Karpas-422 (cell line): Measurements from ENCODE around the gene ZFR2. TPM values are rescaled to one million over a fixed set of nuclear protein-coding genes. Genes with fewer than 3 reads are reported as not detected.
A peak's percentile ranks its signal among the peaks of the same experiment; 100 is the strongest.

Source experiments
- DNase-seq: peaks from one replicate; pipeline ENCODE4 v3.0.0-alpha.2; 2015
- H2AFZ ChIP-seq: fragments of 200-600 bp; sonication (generic); 2 replicates; pipeline ENCODE4 v1.6.1; 2014; ENCODE audit warnings: antibody characterized with exemption, low read length, mixed read lengths
- H3K27ac ChIP-seq: fragments of 200-600 bp; sonication (generic); 2 replicates; pipeline ENCODE4 v1.5.1; 2014; ENCODE audit warnings: mild to moderate bottlenecking, low read length, moderate library complexity
- H3K27me3 ChIP-seq: fragments of 200-600 bp; sonication (generic); 2 replicates; pipeline ENCODE4 v1.6.1; 2014; ENCODE audit warnings: low read length, mixed read lengths
- H3K36me3 ChIP-seq: fragments of 200-600 bp; sonication (generic); 2 replicates; pipeline ENCODE4 v1.6.1; 2014; ENCODE audit warnings: low read length, mixed read lengths; ENCODE audit not compliant: insufficient read depth
- H3K4me1 ChIP-seq: fragments of 200-600 bp; sonication (generic); 2 replicates; pipeline ENCODE4 v1.6.1; 2014; ENCODE audit warnings: mild to moderate bottlenecking, low read length, mixed read lengths
- H3K4me2 ChIP-seq: fragments of 200-600 bp; sonication (generic); 2 replicates; pipeline ENCODE4 v1.6.1; 2014; ENCODE audit warnings: low read length, low read depth, mild to moderate bottlenecking; ENCODE audit not compliant: poor library complexity, severe bottlenecking
- H3K4me3 ChIP-seq: fragments of 200-600 bp; sonication (generic); 2 replicates; pipeline ENCODE4 v1.5.1; 2014; ENCODE audit warnings: mild to moderate bottlenecking, antibody characterized with exemption, low read length, mixed read lengths
- H3K79me2 ChIP-seq: fragments of 200-600 bp; sonication (generic); 2 replicates; pipeline ENCODE4 v1.6.1; 2014; ENCODE audit warnings: mild to moderate bottlenecking, low read length, mixed read lengths
- H3K9ac ChIP-seq: fragments of 200-600 bp; sonication (generic); 2 replicates; pipeline ENCODE4 v1.6.0; 2014; ENCODE audit warnings: low read length
- H3K9me2 ChIP-seq: fragments of 200-600 bp; sonication (generic), shearing (Covaris generic); replicated peaks from 2 replicates; pipeline ENCODE4 v1.6.0; 2014; ENCODE audit warnings: mild to moderate bottlenecking, low read length, moderate library complexity; ENCODE audit not compliant: insufficient read depth
- H3K9me3 ChIP-seq: fragments of 300-700, 200-600 bp; sonication (generic); 2 replicates; pipeline ENCODE4 v1.6.1; 2014; ENCODE audit warnings: low read length, mixed read lengths
- H4K20me1 ChIP-seq: fragments of 200-600 bp; sonication (generic); 2 replicates; pipeline ENCODE4 v1.6.1; 2014; ENCODE audit warnings: mild to moderate bottlenecking, antibody characterized with exemption, low read length, low read depth; ENCODE audit not compliant: insufficient read depth
- total RNA-seq: library from RNA; depleted of rRNA; stranded (reverse); fragments of >200 nt; shearing (Covaris generic); gene quantifications from 2 replicates; pipeline ENCODE4 v1.2.3, GENCODE V29; 2014; ENCODE audit warnings: low replicate concordance

Gene ZFR2
- total RNA-seq, 1 experiment from 2014 or later = not detected

DNA sequence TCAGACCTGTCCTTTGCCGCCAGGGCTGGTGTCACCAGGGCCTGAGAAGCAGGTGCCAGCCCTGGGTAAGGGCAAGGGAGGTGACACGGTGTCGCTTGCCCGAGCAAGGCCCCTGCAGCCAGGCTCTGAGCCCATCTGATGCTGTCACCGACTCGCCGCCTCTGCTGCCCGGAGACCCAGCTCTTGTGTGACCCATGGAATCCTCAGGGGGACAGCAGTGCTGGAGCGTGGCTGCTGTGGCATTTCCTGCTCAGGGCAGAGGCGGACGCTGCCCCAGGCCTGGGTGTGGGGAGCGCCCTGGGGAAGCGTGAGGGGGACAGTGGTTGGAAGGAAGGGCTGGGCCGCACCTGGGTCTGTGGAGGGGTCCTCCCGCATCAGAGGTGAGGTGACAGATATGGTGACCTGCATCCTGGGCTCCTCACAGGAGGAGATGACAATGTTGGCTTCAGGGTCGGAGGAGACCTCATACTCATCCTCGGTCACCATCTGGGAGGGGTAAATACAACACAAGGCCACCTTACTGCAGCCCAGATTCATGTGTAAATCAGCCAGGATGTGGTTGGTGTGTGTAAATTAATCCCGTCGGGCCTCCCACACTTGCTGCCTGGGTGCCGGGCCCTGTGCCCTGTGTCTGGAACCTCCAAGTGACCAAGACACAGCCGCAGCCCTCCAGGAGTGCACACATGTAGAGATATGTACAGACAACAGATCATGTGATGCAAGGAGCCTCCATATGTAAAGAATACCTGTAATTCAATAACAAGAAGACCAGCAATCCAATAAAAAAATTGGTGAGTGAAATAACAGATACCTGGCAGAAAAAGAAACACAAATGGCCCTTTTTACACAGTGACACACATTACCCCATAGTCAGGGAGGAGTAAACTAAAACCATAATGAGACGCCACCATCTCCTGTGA lies 55.1 kb downstream of the ZFR2 start:
- H3K9ac ChIP-seq = no peak overlapping the region
- H3K4me3 ChIP-seq = no peak overlapping the region
- H4K20me1 ChIP-seq = peaks cover 44% of the 10 kb centered on the region; the same call in 1 of the 2 replicates
- no peaks in the 10 kb centered on the region for H3K79me2 ChIP-seq
- H3K9me2 ChIP-seq = no peaks in the 10 kb centered on the region
- H3K4me2 ChIP-seq = no peak overlapping the region
- H3K9me3 ChIP-seq = no peaks in the 10 kb centered on the region
- no peaks in the 10 kb centered on the region for H3K27me3 ChIP-seq
- H3K4me1 ChIP-seq = peaks cover 16% of the 10 kb centered on the region
- H3K27ac ChIP-seq = no peak overlapping the region
- no peak overlapping the region for H2AFZ ChIP-seq
- H3K36me3 ChIP-seq = no peaks in the 10 kb centered on the region
- DNase-seq = peak; percentile 24

- H3K4me2 ChIP-seq = peak overlapping the region; percentile 55
- H3K4me1 ChIP-seq = peaks cover 16% of the 10 kb centered on the region
- H3K79me2 ChIP-seq = no peaks in the 10 kb centered on the region
- DNase-seq = no peak
- H3K9me2 ChIP-seq = no peaks in the 10 kb centered on the region
- no peaks in the 10 kb centered on the region for H3K27me3 ChIP-seq
- 0 out of 2 replicates have a peak overlapping the region, but pooled peaks have one; percentile 35 for H3K9ac ChIP-seq
- H3K9me3 ChIP-seq = no peaks in the 10 kb centered on the region
- no peaks in the 10 kb centered on the region for H3K36me3 ChIP-seq
- no peak overlapping the region for H3K27ac ChIP-seq
- peak overlapping the region; percentile 32; the same call in 1 of the 2 replicates for H3K4me3 ChIP-seq
- H2AFZ ChIP-seq = no peak overlapping the region
- H4K20me1 ChIP-seq = peaks cover 61% of the 10 kb centered on the region; the same call in 1 of the 2 replicates
These were observed 58.0 kb downstream of the ZFR2 start for GRCh38 chr19:3810708-3811355.

DNA sequence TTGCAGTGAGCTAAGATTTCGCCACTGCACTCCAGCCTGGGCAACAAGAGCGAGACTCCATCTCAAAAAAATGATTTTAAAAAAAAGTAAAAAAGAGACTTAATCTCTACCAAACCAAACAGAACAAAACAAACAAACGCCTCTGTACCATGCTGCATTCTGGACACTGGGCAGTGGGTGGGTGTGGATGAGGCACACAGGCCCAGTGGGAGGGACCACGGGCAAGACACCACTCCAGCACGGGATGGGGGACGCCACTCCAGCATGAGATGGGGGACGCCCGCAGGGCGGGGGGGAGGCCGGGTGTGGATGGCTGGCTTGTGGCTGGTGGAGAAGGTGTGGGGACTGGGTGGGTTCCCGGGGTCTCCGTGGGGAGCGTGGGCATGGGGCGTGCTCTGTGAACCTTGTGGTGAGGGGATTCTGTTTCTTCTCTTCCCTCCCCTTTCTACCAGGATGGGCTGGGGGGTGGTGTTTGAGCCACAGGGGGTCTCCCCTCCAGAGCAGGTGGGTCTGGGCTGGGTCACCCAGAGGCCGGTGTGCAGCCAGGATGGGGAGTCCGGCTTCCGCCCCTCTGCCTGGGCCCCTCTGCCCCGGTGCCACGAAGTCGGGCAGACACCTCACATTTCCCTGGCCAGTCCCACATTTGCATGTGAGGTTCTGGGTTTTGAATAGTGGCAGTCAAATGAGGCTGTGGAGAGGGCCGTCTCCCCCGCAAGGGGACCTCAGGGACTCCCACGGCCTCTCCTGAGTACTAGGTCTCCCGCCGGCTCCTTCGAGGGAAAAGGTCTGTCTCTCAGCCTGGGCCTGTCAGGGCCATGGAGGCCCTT lies 58.7 kb downstream of the ZFR2 start:
- Histone ChIP-seq H3K4me1 (peaks cover 16% of the 10 kb centered on the region), H3K27ac (no peak overlapping the region)

GRCh38 chr19:3808420-3809143 lies 60.3 kb downstream of the ZFR2 start:
- Histone ChIP-seq H3K9ac (no peak overlapping the region), H3K4me1 (peaks cover 16% of the 10 kb centered on the region)

More for the DNA sequence above, 58.7 kb downstream of the ZFR2 start:
- H3K4me3 ChIP-seq = peak overlapping the region; percentile 32; the same call in 1 of the 2 replicates
- no peak overlapping the region for H2AFZ ChIP-seq
- H3K27me3 ChIP-seq = no peaks in the 10 kb centered on the region
- H3K9me3 ChIP-seq = no peaks in the 10 kb centered on the region
- H4K20me1 ChIP-seq = peaks cover 61% of the 10 kb centered on the region; the same call in 1 of the 2 replicates
- no peaks in the 10 kb centered on the region for H3K79me2 ChIP-seq
- DNase-seq = peak; percentile 93
- H3K4me2 ChIP-seq = peak overlapping the region; percentile 55
- no peak overlapping the region for H3K9ac ChIP-seq
- H3K9me2 ChIP-seq = no peaks in the 10 kb centered on the region
- no peaks in the 10 kb centered on the region for H3K36me3 ChIP-seq

GRCh38 chr19:3807574-3808354 lies 61.1 kb downstream of the ZFR2 start:
- Histone ChIP-seq H3K9ac (no peak overlapping the region), H3K4me1 (peaks cover 16% of the 10 kb centered on the region), H3K27me3 (no peaks in the 10 kb centered on the region), H2AFZ (no peak overlapping the region), H3K27ac (no peak overlapping the region), H3K9me2 (no peaks in the 10 kb centered on the region), H3K36me3 (no peaks in the 10 kb centered on the region), H3K79me2 (no peaks in the 10 kb centered on the region), H3K4me2 (no peak overlapping the region), H3K4me3 (no peak overlapping the region), H4K20me1 (peaks cover 45% of the 10 kb centered on the region; the same call in 1 of the 2 replicates), H3K9me3 (no peaks in the 10 kb centered on the region)
- DNase-seq = no peak

More at GRCh38 chr19:3808420-3809143, 60.3 kb downstream of the ZFR2 start:
- no peak overlapping the region for H3K4me3 ChIP-seq
- peaks cover 49% of the 10 kb centered on the region; the same call in 1 of the 2 replicates for H4K20me1 ChIP-seq
- no peak overlapping the region for H3K4me2 ChIP-seq
- no peaks in the 10 kb centered on the region for H3K79me2 ChIP-seq
- H3K36me3 ChIP-seq = no peaks in the 10 kb centered on the region
- no peak overlapping the region for H3K27ac ChIP-seq
- no peaks in the 10 kb centered on the region for H3K9me3 ChIP-seq
- no peak for DNase-seq
- H2AFZ ChIP-seq = no peak overlapping the region
- no peaks in the 10 kb centered on the region for H3K9me2 ChIP-seq
- H3K27me3 ChIP-seq = no peaks in the 10 kb centered on the region

- no peaks in the 10 kb centered on the region for H3K27me3 ChIP-seq
- DNase-seq = no peak
- H3K27ac ChIP-seq = no peak overlapping the region
- H2AFZ ChIP-seq = no peak overlapping the region
- no peak overlapping the region for H3K4me3 ChIP-seq
- H3K9ac ChIP-seq = no peak overlapping the region
- no peaks in the 10 kb centered on the region for H3K36me3 ChIP-seq
- H3K9me3 ChIP-seq = no peaks in the 10 kb centered on the region
- peaks cover 16% of the 10 kb centered on the region for H3K4me1 ChIP-seq
- H3K4me2 ChIP-seq = no peak overlapping the region
- no peaks in the 10 kb centered on the region for H3K9me2 ChIP-seq
- H4K20me1 ChIP-seq = peaks cover 41% of the 10 kb centered on the region; the same call in 1 of the 2 replicates
- no peaks in the 10 kb centered on the region for H3K79me2 ChIP-seq
These were observed 61.7 kb downstream of the ZFR2 start for GRCh38 chr19:3807131-3807480.

GRCh38 chr19:3805859-3806258 lies 63.0 kb downstream of the ZFR2 start:
- H2AFZ ChIP-seq = no peak overlapping the region
- no peak overlapping the region for H3K4me2 ChIP-seq
- H3K36me3 ChIP-seq = no peaks in the 10 kb centered on the region
- H3K9ac ChIP-seq = no peak overlapping the region
- H3K9me2 ChIP-seq = no peaks in the 10 kb centered on the region
- DNase-seq = no peak
- no peak overlapping the region for H3K27ac ChIP-seq
- no peaks in the 10 kb centered on the region for H3K79me2 ChIP-seq
- peaks cover 11% of the 10 kb centered on the region for H3K4me1 ChIP-seq
- H3K27me3 ChIP-seq = no peaks in the 10 kb centered on the region
- H3K9me3 ChIP-seq = no peaks in the 10 kb centered on the region
- peaks cover 37% of the 10 kb centered on the region; the same call in 1 of the 2 replicates for H4K20me1 ChIP-seq
- no peak overlapping the region for H3K4me3 ChIP-seq
